ENCODE measurements around the gene TTC12. TPM values are rescaled to one million over a fixed set of nuclear protein-coding genes. Genes with fewer than 3 reads are reported as not detected.

The TTC12 gene, protein sequence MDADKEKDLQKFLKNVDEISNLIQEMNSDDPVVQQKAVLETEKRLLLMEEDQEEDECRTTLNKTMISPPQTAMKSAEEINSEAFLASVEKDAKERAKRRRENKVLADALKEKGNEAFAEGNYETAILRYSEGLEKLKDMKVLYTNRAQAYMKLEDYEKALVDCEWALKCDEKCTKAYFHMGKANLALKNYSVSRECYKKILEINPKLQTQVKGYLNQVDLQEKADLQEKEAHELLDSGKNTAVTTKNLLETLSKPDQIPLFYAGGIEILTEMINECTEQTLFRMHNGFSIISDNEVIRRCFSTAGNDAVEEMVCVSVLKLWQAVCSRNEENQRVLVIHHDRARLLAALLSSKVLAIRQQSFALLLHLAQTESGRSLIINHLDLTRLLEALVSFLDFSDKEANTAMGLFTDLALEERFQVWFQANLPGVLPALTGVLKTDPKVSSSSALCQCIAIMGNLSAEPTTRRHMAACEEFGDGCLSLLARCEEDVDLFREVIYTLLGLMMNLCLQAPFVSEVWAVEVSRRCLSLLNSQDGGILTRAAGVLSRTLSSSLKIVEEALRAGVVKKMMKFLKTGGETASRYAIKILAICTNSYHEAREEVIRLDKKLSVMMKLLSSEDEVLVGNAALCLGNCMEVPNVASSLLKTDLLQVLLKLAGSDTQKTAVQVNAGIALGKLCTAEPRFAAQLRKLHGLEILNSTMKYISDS
- total RNA-seq = 9.9 and 13.9 TPM in 2 replicates

DNA sequence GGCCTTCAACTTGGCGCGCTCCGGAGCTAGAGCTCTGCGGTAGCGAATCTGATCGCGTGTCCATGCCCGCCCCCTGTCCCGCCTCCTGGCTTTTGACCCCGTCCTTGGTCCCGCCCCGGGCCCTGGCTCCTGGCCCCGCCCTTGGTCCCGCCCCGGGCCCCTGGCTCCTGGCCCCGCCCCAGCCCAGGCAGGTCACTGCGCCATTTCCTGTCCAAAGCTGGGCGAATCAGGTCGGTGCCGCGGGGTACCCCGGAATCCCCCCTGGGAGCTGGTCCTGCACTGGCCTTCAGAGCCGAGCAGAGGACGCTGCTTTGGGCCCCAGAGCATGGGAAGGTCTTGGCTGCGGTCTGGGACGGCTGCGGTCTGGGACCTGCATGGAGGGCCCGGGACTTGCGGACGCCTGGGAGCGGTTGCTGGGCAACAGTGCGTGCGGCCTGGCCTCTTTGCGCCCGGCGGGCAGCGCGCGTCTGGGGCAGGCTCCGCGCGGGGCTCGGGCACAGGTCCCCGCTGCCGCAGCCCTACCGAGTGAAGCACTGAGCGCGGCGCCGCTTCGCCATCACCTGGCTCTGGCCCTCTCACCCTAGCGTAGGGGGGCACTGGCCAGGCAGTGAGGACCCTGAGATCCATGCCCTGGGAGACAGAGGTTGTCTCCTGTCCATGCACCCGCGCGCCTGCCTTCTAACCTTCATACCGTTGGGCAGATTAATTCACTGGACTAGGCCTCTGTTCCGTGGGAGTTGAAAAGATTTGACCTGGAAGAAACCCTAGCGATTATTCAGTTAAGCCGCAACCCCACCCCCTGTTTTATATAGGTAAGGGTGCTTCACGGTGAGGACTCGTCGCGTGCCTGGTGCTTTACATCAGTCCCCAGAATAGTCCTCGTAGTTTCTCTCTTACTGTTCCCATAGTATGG, at the start of gene TTC12:
TTC12 (plus strand) TSS at position 195 of the 913 bp plus-strand sequence. CDS start 1,675 bp downstream, outside the sequence.

DNA sequence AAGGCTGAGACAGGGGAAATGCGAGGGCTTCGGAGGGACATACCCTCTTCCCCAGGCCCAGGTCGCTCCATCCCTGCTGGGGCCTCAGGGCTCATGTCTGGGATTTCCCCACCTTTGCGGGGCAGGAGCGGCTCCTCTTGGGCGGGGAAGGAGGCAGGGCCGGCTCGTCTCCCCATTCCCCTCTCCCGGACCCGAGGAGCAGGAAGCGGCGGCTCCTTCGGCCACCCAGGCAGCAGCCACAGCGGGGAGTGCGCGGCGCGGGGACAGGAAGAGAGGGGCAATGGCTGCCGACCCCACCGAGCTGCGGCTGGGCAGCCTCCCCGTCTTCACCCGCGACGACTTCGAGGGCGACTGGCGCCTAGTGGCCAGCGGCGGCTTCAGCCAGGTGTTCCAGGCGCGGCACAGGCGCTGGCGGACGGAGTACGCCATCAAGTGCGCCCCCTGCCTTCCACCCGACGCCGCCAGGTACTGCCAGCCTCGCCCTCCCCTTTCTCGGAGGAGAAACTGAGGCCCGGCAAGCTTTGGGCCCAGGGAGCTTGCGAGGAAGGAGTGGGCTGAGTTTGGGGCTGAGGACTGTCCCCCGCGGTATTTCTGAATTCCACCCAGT, 73.3 kb downstream of the TTC12 start, which contains the start of gene ANKK1:
ANKK1 (plus strand) TSS at position 175 of the 607 bp plus-strand sequence; CDS start at position 281, 106 bp downstream.

Other genes with a start within 250 kb of the TTC12 start
- not detected in 2 replicates for gene ANKK1, start 73.2 kb downstream of the TTC12 start, total RNA-seq
- not detected in 2 replicates for gene DRD2, start 160.8 kb downstream of the TTC12 start, total RNA-seq

Measured in cardiac atrium fibroblast (primary cell).